Heart left ventricle (tissue), 16 donors: Measurements from ENCODE around the gene IL17RC. TPM values are rescaled to one million over a fixed set of nuclear protein-coding genes. Genes with fewer than 3 reads are reported as not detected.

Source experiments
- ATAC-seq, 4 donors: fragments of 200-7000 bp; cut with Tn5 transposase; one replicate each; pipeline ENCODE4 v1.9.1; 2020 to 2022; ENCODE audit warnings: moderate library complexity in 4 of 4, mild to moderate bottlenecking in 3 of 4, moderate number of reproducible peaks in 1 of 4
- DNase-seq, 5 donors: peaks; one replicate each; pipeline ENCODE4 v3.0.0-alpha.2; 2020
- H3K27ac ChIP-seq, 12 donors: fragments of 200-600 bp; sonication (generic) in 4 of 12; one replicate each; pipeline versions ENCODE4 v1.5.0 to v1.8.0; 2016 to 2022; ENCODE audit warnings: mild to moderate bottlenecking in 2 of 12
- H3K27me3 ChIP-seq, 9 donors: fragments of 200-600 bp; sonication (generic) in 2 of 9; one replicate each; pipeline versions ENCODE4 v1.5.1 to v1.8.0; 2016 to 2022; ENCODE audit warnings: mild to moderate bottlenecking in 3 of 9
- H3K36me3 ChIP-seq, 9 donors: fragments of 200-600 bp; sonication (generic) in 2 of 9; one replicate each; pipeline versions ENCODE4 v1.5.0 to v1.8.0; 2018 to 2022; ENCODE audit warnings: mild to moderate bottlenecking in 2 of 9
- H3K4me1 ChIP-seq, 12 donors: fragments of 200-600 bp; sonication (generic) in 4 of 12; one replicate each; pipeline versions ENCODE4 v1.5.0 to v1.8.0; 2016 to 2022; ENCODE audit warnings: mild to moderate bottlenecking in 3 of 12
- H3K4me3 ChIP-seq, 12 donors: fragments of 200-600 bp; sonication (generic) in 4 of 12; one replicate each; pipeline versions ENCODE4 v1.5.0 to v1.8.0; 2017 to 2022; ENCODE audit warnings: mild to moderate bottlenecking in 9 of 12, moderate library complexity in 4 of 12
- H3K9me3 ChIP-seq, 12 donors: fragments of 200-600 bp; sonication (generic) in 4 of 12; one replicate each; pipeline versions ENCODE4 v1.5.0 to v1.8.0; 2016 to 2022; ENCODE audit warnings: mild to moderate bottlenecking in 1 of 12
- CTCF ChIP-seq, 12 donors: fragments of 200-600 bp; sonication (generic) in 4 of 12; IDR thresholded peaks; one replicate each; pipeline versions ENCODE4 v1.5.0 to v1.8.0; 2018 to 2022; ENCODE audit warnings: antibody characterized with exemption in 12 of 12, mild to moderate bottlenecking in 5 of 12
- POLR2A ChIP-seq, 2 donors: fragments of 450-650 bp; IDR thresholded peaks; one replicate each; pipeline ENCODE4 v1.6.1; 2017; ENCODE audit warnings: antibody characterized with exemption in 2 of 2, mild to moderate bottlenecking in 2 of 2, moderate library complexity in 2 of 2
- WGBS, 4 donors: extraction: QIAGEN DNeasy Blood & Tissue Kit in 2 of 4; methylation state at CpG; one replicate each; pipeline versions ENCODE4 v1.1.5 to v1.1.7; 2013 to 2018; 5-methylcytosine and 5-hydroxymethylcytosine counted together
- intact Hi-C, 10 donors: fragments of 100-400 bp; cut with DNase I; formaldehyde crosslinking; loops; one replicate each; pipeline versions ENCODE4 v1.11.1 to v1.14.2; 2022
- polyA plus RNA-seq, 2 donors: library from polyadenylated mRNA; stranded (reverse); fragments of 200-250 nt; gene quantifications; one replicate each; pipeline ENCODE4 v1.2.3, GENCODE V29; 2013
- total RNA-seq, 9 donors: library from RNA; depleted of rRNA in 2 of 9; stranded (reverse); fragments of >200 nt in 2 of 9; fragmentation: NEBNext Ultra II Directional in 3 of 9; extraction: Animal tissue kit (Norgen Biotek cat#: 25700) in 3 of 9; gene quantifications; one replicate each; pipeline versions ENCODE4 v1.1.0 to v1.2.4, GENCODE V29; 2016 to 2023
- donor health status: ischemic (EF 13 %, LVEDD 7.1; RV severe dilation, severe dysfunction).
- donor health status: healthy with polysubstance abuse.
- donor health status: DM: no; HTN: yes; CAD: no.
- donor health status: DM: no; HTN: no; CAD: no.
- donor health status: ischemic (EF 25% LVEDD 6.9; RV normal size, moderate dysfunction).
- donor health status: ischemic (EF 25% LVEDD 5.7; RV mildly dilated, moderate dysfunction).
- donor health status: healthy.
- donor health status: DM: yes; HTN: yes; CAD: no.
- donor health status: ischemic (EF 35%, LVEDD 5.7; RV mildly dilated, moderate dysfunction).
- donor health status: nonischemic (EF 11% LVEDD 7.7; RV severe dilation, severe dysfunction).
- donor health status: DM: yes; HTN: yes; CAD: no.
- donor health status: PGD.
- donor health status: ischemic (EF 29% LVEDD 5.4; RV normal size, mild dysfunction).
- donor health status: nonischemic (EF 23%, LVEDD 6.1; RV moderate dilation, normal function).

IL17RC gene
- total and polyA plus RNA-seq, 11 donors = 20.6 to 45.3 (median 30.9) TPM

- ATAC-seq = no peak
- no peaks in the 10 kb centered on the region for H3K9me3 ChIP-seq
- peaks cover 0 to 5% (median under 1%) of the 10 kb centered on the region in 12 donors for H3K4me1 ChIP-seq
- 90 to 94% (median 91%) methylated on average over 7 of the region's 7 CpGs for WGBS, 4 donors
- intact Hi-C loops = loop anchor here in 2 of 10 donors (5.0 to 10.0 kb wide), 3 partner anchors 57 to 115 kb away; partner anchors contain the start of genes ARPC4 (in 1 of the 2), RPUSD3 (in 1 of the 2) and TADA3 (in 1 of the 2)
- H3K36me3 ChIP-seq = no peaks in the 10 kb centered on the region
- no peak for DNase-seq
- H3K27ac ChIP-seq = no peak overlapping the region
- H3K27me3 ChIP-seq = no peaks in the 10 kb centered on the region
- TF ChIP-seq CTCF (IDR thresholded peaks at IDR 0.05) (no peak), POLR2A (IDR thresholded peaks at IDR 0.05) (no peak)
- H3K4me3 ChIP-seq = no peak overlapping the region
These were observed 7.5 kb upstream of the IL17RC start for GRCh38 chr3:9909221-9910013.

- ATAC-seq = no peak
- DNase-seq = no peak
- TF ChIP-seq POLR2A (IDR thresholded peaks at IDR 0.05) (no peak), CTCF (IDR thresholded peaks at IDR 0.05) (no peak)
- Histone ChIP-seq H3K27ac (no peak overlapping the region), H3K4me1 (peaks cover 0 to 25% (median 16%) of the 10 kb centered on the region in 12 donors), H3K9me3 (no peaks in the 10 kb centered on the region), H3K36me3 (no peaks in the 10 kb centered on the region), H3K27me3 (no peaks in the 10 kb centered on the region), H3K4me3 (no peak overlapping the region)
- intact Hi-C loops = loop anchor here in 2 of 10 donors (5.0 to 10.0 kb wide), 3 partner anchors 60 to 117 kb away; partner anchors contain the start of genes ARPC4 (in 1 of the 2), RPUSD3 (in 1 of the 2) and TADA3 (in 1 of the 2)
- 76 to 87% (median 80%) methylated on average over 8 of the region's 8 CpGs for WGBS, 4 donors
These were observed 5.0 kb upstream of the IL17RC start for GRCh38 chr3:9911863-9912262.

GRCh38 chr3:9912294-9912935 is 4.5 kb upstream of the IL17RC start:
- Histone ChIP-seq H3K4me1 (peaks cover under 1 to 30% (median 20%) of the 10 kb centered on the region in 12 donors), H3K9me3 (no peaks in the 10 kb centered on the region), H3K27me3 (no peaks in the 10 kb centered on the region), H3K36me3 (no peaks in the 10 kb centered on the region), H3K27ac (no peak overlapping the region), H3K4me3 (no peak overlapping the region)
- 87 to 92% (median 90%) methylated on average over 7 of the region's 7 CpGs for WGBS, 4 donors
- intact Hi-C loops = loop anchor here in 2 of 10 donors (5.0 to 10.0 kb wide), 3 partner anchors 60 to 118 kb away; partner anchors contain the start of genes ARPC4 (in 1 of the 2), RPUSD3 (in 1 of the 2) and TADA3 (in 1 of the 2)
- ATAC-seq (no peak), DNase-seq (no peak)
- TF ChIP-seq POLR2A (IDR thresholded peaks at IDR 0.05) (no peak), CTCF (IDR thresholded peaks at IDR 0.05) (no peak)

- intact Hi-C loops = loop anchor here in 2 of 10 donors (5.0 to 10.0 kb wide), 3 partner anchors 61 to 119 kb away; partner anchors contain the start of genes ARPC4 (in 1 of the 2), RPUSD3 (in 1 of the 2) and TADA3 (in 1 of the 2)
- ATAC-seq = no peak
- peak overlapping the region in 1 of 12 donors; percentile 96 for H3K27ac ChIP-seq
These were observed 3.3 kb upstream of the IL17RC start for GRCh38 chr3:9913601-9914000.

More at GRCh38 chr3:9913601-9914000, 3.3 kb upstream of the IL17RC start:
- Histone ChIP-seq H3K4me3 (no peak overlapping the region), H3K4me1 (peaks cover 4 to 42% (median 30%) of the 10 kb centered on the region in 12 donors), H3K36me3 (peaks cover 0 to 4% (median 0%) of the 10 kb centered on the region in 9 donors), H3K9me3 (no peaks in the 10 kb centered on the region), H3K27me3 (no peaks in the 10 kb centered on the region)
- TF ChIP-seq POLR2A (IDR thresholded peaks at IDR 0.05) (no peak), CTCF (IDR thresholded peaks at IDR 0.05) (no peak)
- 85 to 91% (median 88%) methylated on average over 5 of the region's 5 CpGs for WGBS, 4 donors
- no peak for DNase-seq
